Thyroid gland (tissue), 4 donors: Measurements from ENCODE around the gene PRPF18. TPM values are rescaled to one million over a fixed set of nuclear protein-coding genes. Genes with fewer than 3 reads are reported as not detected.

ENCODE experiments used
- DNase-seq, 2 donors: peaks; one replicate each; pipeline ENCODE4 v3.0.0-alpha.2; 2019
- H3K27ac ChIP-seq, 3 donors: fragments of 200-600 bp; sonication (generic); 1 replicate in 2 of 3; 2 replicates in 1 of 3; pipeline ENCODE4 v1.5.1; 2016 to 2019; ENCODE audit warnings: mild to moderate bottlenecking in 1 of 3, moderate library complexity in 1 of 3
- H3K27me3 ChIP-seq: fragments of 200-600 bp; sonication (generic); one replicate; pipeline ENCODE4 v1.5.1; 2019
- H3K36me3 ChIP-seq, 2 donors: fragments of 200-600 bp; sonication (generic); one replicate each; pipeline ENCODE4 v1.5.1; 2016 to 2019
- H3K4me1 ChIP-seq, 2 donors: fragments of 200-600 bp; sonication (generic); one replicate each; pipeline ENCODE4 v1.5.1; 2017 to 2019
- H3K4me3 ChIP-seq, 3 donors: fragments of 200-600 bp; sonication (generic); replicated peaks in 1 of 3; 1 replicate in 2 of 3; 2 replicates in 1 of 3; pipeline ENCODE4 v1.5.1; 2016; ENCODE audit warnings: mild to moderate bottlenecking in 1 of 3
- H3K9me3 ChIP-seq: fragments of 200-600 bp; sonication (generic); one replicate; pipeline ENCODE4 v1.5.1; 2017
- CTCF ChIP-seq, 6 experiments: fragments of 200-600 bp in 3 of 6; fragments of 450-650 bp in 3 of 6; sonication (generic) in 3 of 6; IDR thresholded peaks; one replicate each; pipeline ENCODE4 v1.5.1; 2016 to 2019; ENCODE audit warnings: antibody characterized with exemption in 6 of 6, mild to moderate bottlenecking in 2 of 6, inconsistent platforms in 1 of 6, moderate library complexity in 1 of 6
- POLR2A ChIP-seq, 2 donors: fragments of 450-650 bp; IDR thresholded peaks; one replicate each; pipeline ENCODE4 v1.6.1; 2017; ENCODE audit warnings: antibody characterized with exemption in 2 of 2, mild to moderate bottlenecking in 2 of 2, moderate library complexity in 1 of 2
- WGBS, 2 donors: methylation state at CpG; one replicate each; pipeline ENCODE4 v1.1.5; 2017; 5-methylcytosine and 5-hydroxymethylcytosine counted together
- intact Hi-C: fragments of 100-400 bp; cut with DNase I; formaldehyde crosslinking; loops from one replicate; pipeline ENCODE4 v1.15.1; 2023
- total RNA-seq, 4 donors: library from RNA; depleted of rRNA; stranded (reverse); fragments of >200 nt; gene quantifications; one replicate each; pipeline ENCODE4 v1.2.3, GENCODE V29; 2016

Gene PRPF18
- total RNA-seq, 4 donors from 2014 or later, result 38.1 to 58.8 (median 48.5) TPM

GRCh38 chr10:13632440-13632839 lies 45.7 kb downstream of the PRPF18 start:
- Histone ChIP-seq H3K36me3 (peaks cover 0 to 4% of the 10 kb centered on the region in 2 donors), H3K9me3 (no peaks in the 10 kb centered on the region), H3K4me1 (peaks cover 18 to 23% of the 10 kb centered on the region in 2 donors), H3K27me3 (no peaks in the 10 kb centered on the region), H3K27ac (no peak overlapping the region), H3K4me3 (no peak overlapping the region)
- DNase-seq, result no peak
- intact Hi-C loops, result no loop called here
- WGBS, 2 donors, result 81 to 88% methylated on average over 3 of the region's 3 CpGs
- no peak for TF ChIP-seq POLR2A (IDR thresholded peaks at IDR 0.05)
- no peak for TF ChIP-seq CTCF (IDR thresholded peaks at IDR 0.05)

- no peak for TF ChIP-seq POLR2A (IDR thresholded peaks at IDR 0.05)
- no peak for TF ChIP-seq CTCF (IDR thresholded peaks at IDR 0.05)
- no peak for DNase-seq
- H3K27ac ChIP-seq, result peak overlapping the region in 1 of 3 donors; percentile 30
- peaks cover 0 to 4% of the 10 kb centered on the region in 2 donors for H3K36me3 ChIP-seq
- H3K27me3 ChIP-seq, result no peaks in the 10 kb centered on the region
- H3K4me1 ChIP-seq, result peaks cover 18 to 23% of the 10 kb centered on the region in 2 donors
- H3K9me3 ChIP-seq, result no peaks in the 10 kb centered on the region
- no peak overlapping the region for H3K4me3 ChIP-seq
- intact Hi-C loops, result no loop called here
- 83% methylated on average over 5 of the region's 5 CpGs for WGBS, 2 donors
Observed at GRCh38 chr10:13632884-13633440, 46.2 kb downstream of the PRPF18 start.

- peak overlapping the region in 2 of 3 donors; percentile 3 to 45 for H3K27ac ChIP-seq
- no peaks in the 10 kb centered on the region for H3K9me3 ChIP-seq
- intact Hi-C loops, result no loop called here
- H3K4me3 ChIP-seq, result no peak overlapping the region
- H3K36me3 ChIP-seq, result peaks cover 0 to 4% of the 10 kb centered on the region in 2 donors
- WGBS, 2 donors, result 66 to 80% methylated on average over 7 of the region's 7 CpGs
- H3K4me1 ChIP-seq, result peaks cover 15 to 18% of the 10 kb centered on the region in 2 donors
- no peak for TF ChIP-seq POLR2A (IDR thresholded peaks at IDR 0.05)
- TF ChIP-seq CTCF (IDR thresholded peaks at IDR 0.05), result no peak
- H3K27me3 ChIP-seq, result no peaks in the 10 kb centered on the region
- DNase-seq, result peak in 1 of 2 donors; percentile 18
Observed at GRCh38 chr10:13633689-13634088, 46.9 kb downstream of the PRPF18 start.

- Histone ChIP-seq H3K27me3 (no peaks in the 10 kb centered on the region), H3K27ac (peak overlapping the region in 2 of 3 donors; percentile 3 to 45), H3K36me3 (peaks cover 0 to 4% of the 10 kb centered on the region in 2 donors), H3K4me3 (no peak overlapping the region), H3K9me3 (no peaks in the 10 kb centered on the region), H3K4me1 (peaks cover 12 to 13% of the 10 kb centered on the region in 2 donors)
- TF ChIP-seq POLR2A (IDR thresholded peaks at IDR 0.05) (no peak), CTCF (IDR thresholded peaks at IDR 0.05) (no peak)
- no peak for DNase-seq
- intact Hi-C loops, result no loop called here
- 84 to 86% methylated on average over 6 of the region's 6 CpGs for WGBS, 2 donors
Observed at GRCh38 chr10:13634207-13634606, 47.4 kb downstream of the PRPF18 start.

GRCh38 chr10:13636776-13637175 lies 50.0 kb downstream of the PRPF18 start:
- no peaks in the 10 kb centered on the region for H3K36me3 ChIP-seq
- WGBS, 2 donors, result 98% methylated on average over 4 of the region's 4 CpGs
- H3K27me3 ChIP-seq, result no peaks in the 10 kb centered on the region
- DNase-seq, result no peak
- H3K9me3 ChIP-seq, result no peaks in the 10 kb centered on the region
- H3K4me3 ChIP-seq, result no peak overlapping the region
- no peak for TF ChIP-seq CTCF (IDR thresholded peaks at IDR 0.05)
- TF ChIP-seq POLR2A (IDR thresholded peaks at IDR 0.05), result no peak
- H3K4me1 ChIP-seq, result no peaks in the 10 kb centered on the region
- no peak overlapping the region for H3K27ac ChIP-seq
- intact Hi-C loops, result no loop called here
